K562 (cell line): ENCODE measurements around the gene WNT11. TPM values are rescaled to one million over a fixed set of nuclear protein-coding genes. Genes with fewer than 3 reads are reported as not detected.
A peak's percentile ranks its signal among the peaks of the same experiment; 100 is the strongest.

Experiments used
- ATAC-seq: fragments of 200-7000 bp; cut with Tn5 transposase; 3 replicates; pipeline ENCODE4 v1.9.1; 2020; ENCODE audit warnings: moderate library complexity
- BruUV-seq: library from RNA; stranded (reverse); fragments of 400-500 nt; replicated peaks from 2 replicates; lab custom pipeline; 2021; lab: Mats Ljungman, UMichigan
- CTCF ChIA-PET: fragments of 300-600 bp; formaldehyde crosslinking; extraction: SDS; loops from one replicate; lab custom pipeline; 2021; ENCODE audit warnings: low intra/inter-chr PET ratio; lab: Yijun Ruan, JAX
- POLR2A ChIA-PET: fragments of 300-600, 350-650 bp; sonication (Branson Sonifier 250); formaldehyde crosslinking; extraction: SDS; loops from one replicate; lab custom pipeline; 2021; ENCODE audit warnings: antibody characterized with exemption, inconsistent platforms; lab: Yijun Ruan, JAX
- DNase-seq, 4 experiments: peaks; one replicate each; pipeline versions ENCODE4 v3.0.0 to v3.0.0-alpha.2; 2011 to 2018; ENCODE audit warnings: low spot score in 3 of 4, mixed read lengths in 3 of 4; ENCODE audit errors: extremely low read depth in 1 of 4
- FAIRE-seq: peaks from 2 replicates; lab custom pipeline; 2011; peaks lifted over from hg19 to GRCh38; lab: Jason Lieb, UNC
- H2AFZ ChIP-seq: 2 replicates; pipeline ENCODE4 v1.6.0; 2011; ENCODE audit warnings: low read depth, low read length, control low read depth, inconsistent platforms
- H3K27ac ChIP-seq: fragments of 200-600 bp; 3 replicates; pipeline ENCODE4 v1.8.0; 2011; ENCODE audit warnings: low read depth, mild to moderate bottlenecking, control low read depth, inconsistent platforms, low read length, moderate library complexity, mixed read lengths; ENCODE audit errors: extremely low read depth
- H3K27me3 ChIP-seq, 2 experiments: fragments of 300-600 bp in 1 of 2; 2 replicates in 1 of 2; 3 replicates in 1 of 2; pipeline versions ENCODE4 v1.6.0 to v1.8.0; 2011; ENCODE audit warnings: inconsistent platforms in 2 of 2, low read length in 2 of 2, mild to moderate bottlenecking in 1 of 2, mixed read lengths in 1 of 2, moderate library complexity in 1 of 2; ENCODE audit not compliant: control insufficient read depth in 2 of 2, insufficient read depth in 2 of 2
- H3K36me3 ChIP-seq: fragments of 300-600 bp; 3 replicates; pipeline ENCODE4 v1.8.0; 2011; ENCODE audit warnings: mild to moderate bottlenecking, low read length, inconsistent platforms; ENCODE audit not compliant: control insufficient read depth, insufficient read depth
- H3K4me1 ChIP-seq, 2 experiments: fragments of 200-600 bp in 1 of 2; replicated peaks in 1 of 2; 2 replicates in 1 of 2; 3 replicates in 1 of 2; pipeline versions ENCODE4 v1.5.1 to v1.8.0; 2011; ENCODE audit warnings: inconsistent platforms in 2 of 2, low read length in 2 of 2, mild to moderate bottlenecking in 1 of 2, mixed read lengths in 1 of 2, moderate library complexity in 1 of 2; ENCODE audit not compliant: control insufficient read depth in 2 of 2, insufficient read depth in 2 of 2
- H3K4me2 ChIP-seq: 2 replicates; pipeline ENCODE4 v1.6.1; 2011; ENCODE audit warnings: low read length, control low read depth, inconsistent platforms, mixed read lengths; ENCODE audit not compliant: insufficient read depth
- H3K4me3 ChIP-seq: fragments of 200-600 bp; sonication (generic), shearing (Covaris generic); 2 replicates; pipeline ENCODE4 v1.5.1; 2016; ENCODE audit warnings: control low read depth, inconsistent platforms
- H3K79me2 ChIP-seq: fragments of 200-600 bp; 3 replicates; pipeline ENCODE4 v1.8.0; 2011; ENCODE audit warnings: low read length, inconsistent platforms; ENCODE audit not compliant: control insufficient read depth, insufficient read depth
- H3K9ac ChIP-seq, 2 experiments: 2 replicates each; pipeline versions ENCODE4 v1.6.0 to v1.6.1; 2011; ENCODE audit warnings: low read depth in 2 of 2, low read length in 2 of 2, control low read depth in 1 of 2, inconsistent platforms in 1 of 2, mild to moderate bottlenecking in 1 of 2, mixed read lengths in 1 of 2; ENCODE audit not compliant: insufficient read depth in 1 of 2
- H3K9me1 ChIP-seq: one replicate; pipeline ENCODE4 v1.6.0; 2011; ENCODE audit warnings: inconsistent platforms, mild to moderate bottlenecking, low read length, moderate library complexity; ENCODE audit not compliant: control insufficient read depth, insufficient read depth
- H3K9me3 ChIP-seq: replicated peaks from 2 replicates; pipeline ENCODE4 v1.5.1; 2011; ENCODE audit warnings: low read depth, low read length, inconsistent platforms; ENCODE audit not compliant: control insufficient read depth, insufficient read depth
- H4K20me1 ChIP-seq: replicated peaks from 2 replicates; pipeline ENCODE4 v1.6.1; 2011; ENCODE audit warnings: low read length, inconsistent platforms, mixed read lengths; ENCODE audit not compliant: control insufficient read depth, insufficient read depth
- CBX1 ChIP-seq: sonication (generic); IDR thresholded peaks from 2 replicates; pipeline ENCODE4 v1.6.1; 2016; ENCODE audit warnings: antibody characterized with exemption, low read depth, mild to moderate bottlenecking
- CREM ChIP-seq: IDR thresholded peaks from 2 replicates; pipeline ENCODE4 v1.6.1; 2014; ENCODE audit warnings: antibody characterized with exemption, low read depth
- ESRRB ChIP-seq: fragments of 250-450 bp; sonication (Bioruptor Pico); IDR thresholded peaks from 2 replicates; pipeline ENCODE4 v1.5.0; 2020; ENCODE audit warnings: mild to moderate bottlenecking, moderate library complexity, borderline replicate concordance
- HNRNPUL1 ChIP-seq: fragments of 200-400 bp; formaldehyde crosslinking; IDR thresholded peaks from 2 replicates; pipeline ENCODE4 v1.6.1; 2017; ENCODE audit warnings: low read length
- TAF15 ChIP-seq: fragments of 200-400 bp; formaldehyde crosslinking; IDR thresholded peaks from 2 replicates; pipeline ENCODE4 v1.6.1; 2017; ENCODE audit warnings: mild to moderate bottlenecking, low read depth, low read length, moderate library complexity
- TRIM24 ChIP-seq, 2 experiments: fragments of 450-650 bp; IDR thresholded peaks; 2 replicates each; pipeline ENCODE4 v1.6.1; 2016
- TSHZ1 ChIP-seq: fragments of 250-450 bp; sonication (Bioruptor Pico); IDR thresholded peaks from 2 replicates; pipeline ENCODE4 v1.4.0; 2020; ENCODE audit warnings: mild to moderate bottlenecking, moderate library complexity
- ZNF121 ChIP-seq: sonication (generic); formaldehyde crosslinking; conservative IDR thresholded peaks from 2 replicates; pipeline ENCODE4 v1.8.0; 2022; ENCODE audit warnings: missing genetic modification reagents
- ZNF282 ChIP-seq: sonication (generic); formaldehyde crosslinking; IDR thresholded peaks from 2 replicates; pipeline ENCODE4 v1.8.1; 2023; ENCODE audit warnings: missing genetic modification reagents
- WGBS: fragments of 100-300 bp; shearing (Covaris generic); methylation state at CpG from one replicate; pipeline ENCODE4 v1.1.6; 2016; ENCODE audit warnings: low coverage, mixed read lengths; ENCODE audit not compliant: insufficient coverage; ENCODE audit errors: missing lambda C conversion rate; 5-methylcytosine and 5-hydroxymethylcytosine counted together
- in situ Hi-C: fragments of 300-500 bp; cut with MboI; formaldehyde crosslinking; loops from 4 replicates; pipeline ENCODE4 v1.15.0; 2018; ENCODE audit warnings: inconsistent platforms, mixed read lengths
- intact Hi-C: fragments of 100-400 bp; cut with micrococcal nuclease; formaldehyde crosslinking; loops from 2 replicates; pipeline ENCODE4 v1.14.2; 2022
- polyA plus RNA-seq, 8 experiments: library from polyadenylated mRNA; depleted of rRNA in 4 of 8; stranded (reverse) in 5 of 8; unstranded in 3 of 8; fragments of >200 nt; fragmentation: Nextera tagmentation in 2 of 8; fragmentation: Illumina TruSeq in 1 of 8; extraction: Ambion mirVana in 2 of 8; extraction: Trizol in 1 of 8; gene quantifications; 2 replicates each; pipeline versions ENCODE4 v1.2.1 to v1.2.3, GENCODE V29; 2011 to 2014; ENCODE audit warnings: inconsistent platforms in 1 of 8, missing spikeins in 1 of 8
- total RNA-seq, 7 experiments: library from RNA; depleted of rRNA in 6 of 7; stranded (reverse); fragments of >200 nt in 6 of 7; fragmentation: Illumina TruSeq in 2 of 7; extraction: Trizol in 2 of 7; gene quantifications; 2 replicates each; pipeline versions ENCODE4 v1.2.1 to v1.2.3, GENCODE V29; 2011 to 2021; ENCODE audit warnings: low replicate concordance in 1 of 7

The WNT11 gene
- total and polyA plus RNA-seq, 9 of the 15 experiments (the other 6 are each of a cell fraction or from before 2014, with no cell fraction given): 0.03 to 0.20 (median 0.09) TPM; not detected in 4

GRCh38 chr11:76205252-76206076 is 838 bp downstream of the WNT11 start:
- in situ Hi-C loops: no loop called here
- ATAC-seq (no peak), DNase-seq (no peak), FAIRE-seq (no peak)
- Histone ChIP-seq H3K9ac (peak overlapping the region in 1 of 2 experiments; percentile 82; a peak in 1 of 4 replicates), H3K9me1 (no peaks in the 10 kb centered on the region), H3K4me1 (peaks cover 18 to 61% of the 10 kb centered on the region in 2 experiments; a peak in 4 of 5 replicates), H2AFZ (no peak overlapping the region), H4K20me1 (no peaks in the 10 kb centered on the region), H3K27ac (no peak overlapping the region), H3K36me3 (no peaks in the 10 kb centered on the region), H3K27me3 (peaks cover 0 to 29% of the 10 kb centered on the region in 2 experiments; a peak in 2 of 5 replicates), H3K9me3 (no peaks in the 10 kb centered on the region), H3K79me2 (no peaks in the 10 kb centered on the region), H3K4me2 (peak overlapping the region; percentile 45), H3K4me3 (no peak overlapping the region)
- intact Hi-C loops: loop anchor here (2.0 to 10.0 kb wide), 3 partner anchors 53 to 479 kb away; no protein-coding TSS in a partner anchor
- POLR2A ChIA-PET: interaction anchor here (0.7 kb wide), 1 partner anchor 226 kb away, joined by 3 read pairs; no protein-coding TSS in a partner anchor
- no TSS peak for BruUV-seq
- CTCF ChIA-PET: no interaction called here
- WGBS: 25% methylated on average over 20 of the region's 23 CpGs
- TF ChIP-seq TAF15 (no peak), TRIM24 (IDR thresholded peaks at IDR 0.05) (no peak), HNRNPUL1 (no peak), CREM (no peak), ZNF282 (CRISPR knock-in tag) (no peak), ZNF121 (peak; percentile 45), ESRRB (no peak), CBX1 (no peak), TSHZ1 (CRISPR knock-in tag) (no peak)
